ENCODE data around the gene SLC9A8.
A peak's percentile ranks its signal among the peaks of the same experiment; 100 is the strongest.

SLC9A8 gene

GRCh38 chr20:49808753-49809152, 3.9 kb upstream of the SLC9A8 start:
- DNase-seq: no peak
- intact Hi-C loops (cut with DNase I): no loop called here

- intact Hi-C loops (cut with DNase I): loop anchor here (5.0 kb wide), 1 partner anchor 98 kb away; the partner anchor contains the start of gene B4GALT5
- no peak for DNase-seq
Measured at GRCh38 chr20:49809803-49810359, 2.7 kb upstream of the SLC9A8 start.

- intact Hi-C loops (cut with DNase I): loop anchor here (5.0 kb wide), 1 partner anchor 98 kb away; the partner anchor contains the start of gene B4GALT5
- DNase-seq: no peak
Measured at GRCh38 chr20:49810491-49811190, 2.0 kb upstream of the SLC9A8 start.

- peak in 1 of 42 donors; percentile 45 for DNase-seq
- intact Hi-C loops (cut with DNase I): loop anchor here (2.0 to 5.0 kb wide), 2 partner anchors 39 to 100 kb away; partner anchors contain the start of gene B4GALT5
Measured at GRCh38 chr20:49811825-49812506, 662 bp upstream of the SLC9A8 start.

GRCh38 chr20:49813305-49813974, 812 bp downstream of the SLC9A8 start:
- no peak for DNase-seq
- intact Hi-C loops (cut with DNase I): loop anchor here (2.0 to 5.0 kb wide), 2 partner anchors 41 to 101 kb away; partner anchors contain the start of gene B4GALT5

- intact Hi-C loops (cut with DNase I): loop anchor here (5.0 kb wide), 1 partner anchor 102 kb away; the partner anchor contains the start of gene B4GALT5
- no peak for DNase-seq
Measured at GRCh38 chr20:49814057-49814694, 1.5 kb downstream of the SLC9A8 start.

- DNase-seq: no peak
- intact Hi-C loops (cut with DNase I): no loop called here
Measured at GRCh38 chr20:49818816-49819215, 6.2 kb downstream of the SLC9A8 start.

GRCh38 chr20:49819702-49820101, 7.1 kb downstream of the SLC9A8 start:
- intact Hi-C loops (cut with DNase I): no loop called here

GRCh38 chr20:49821381-49821780, 8.8 kb downstream of the SLC9A8 start:
- DNase-seq: no peak
- intact Hi-C loops (cut with DNase I): no loop called here

More at GRCh38 chr20:49819702-49820101, 7.1 kb downstream of the SLC9A8 start:
- DNase-seq: no peak

GRCh38 chr20:49821870-49822331, 9.3 kb downstream of the SLC9A8 start:
- intact Hi-C loops (cut with DNase I): no loop called here

GRCh38 chr20:49823152-49823847, 10.7 kb downstream of the SLC9A8 start:
- intact Hi-C loops (cut with DNase I): no loop called here
- no peak for DNase-seq

More at GRCh38 chr20:49821870-49822331, 9.3 kb downstream of the SLC9A8 start:
- peak in 28 of 42 donors; percentile 15 to 82 (median 44) for DNase-seq

GRCh38 chr20:49824206-49824605, 11.6 kb downstream of the SLC9A8 start:
- DNase-seq: no peak
- intact Hi-C loops (cut with DNase I): no loop called here

GRCh38 chr20:49825521-49826033, 12.9 kb downstream of the SLC9A8 start:
- DNase-seq: no peak
- intact Hi-C loops (cut with DNase I): no loop called here

GRCh38 chr20:49831022-49831769, 18.6 kb downstream of the SLC9A8 start:
- intact Hi-C loops (cut with DNase I): no loop called here
- no peak for DNase-seq

GRCh38 chr20:49831770-49832631, 19.4 kb downstream of the SLC9A8 start:
- intact Hi-C loops (cut with DNase I): no loop called here

GRCh38 chr20:49832632-49833327, 20.2 kb downstream of the SLC9A8 start:
- no peak for DNase-seq
- intact Hi-C loops (cut with DNase I): no loop called here

More at GRCh38 chr20:49831770-49832631, 19.4 kb downstream of the SLC9A8 start:
- no peak for DNase-seq

Data from head of caudate nucleus (tissue), 42 donors.